Measurements from ENCODE around the gene KIR2DL3. TPM values are rescaled to one million over a fixed set of nuclear protein-coding genes. Genes with fewer than 3 reads are reported as not detected.
"Not testable (repeated sequence)": the region's sequence is repeated elsewhere in the genome, so short reads cannot be mapped to it uniquely, and the experiment has no call there.

Gene KIR2DL3
- total RNA-seq = not detected
- not detected for polyA plus RNA-seq
- long read RNA-seq, donor 1 = 0 reads
- long read RNA-seq, donor 2 = 0 reads

- ATAC-seq; H3K27ac ChIP-seq; H3K4me1 ChIP-seq; H3K27me3 ChIP-seq (ENCODE audit: insufficient read depth in 3 of 3, low read length in 2 of 3); DNase-seq; H3K9me3 ChIP-seq; H3K36me3 ChIP-seq (ENCODE audit: insufficient read depth in 1 of 2, low read depth in 1 of 2); H3K4me3 ChIP-seq: not testable (repeated sequence)
- WGBS, 3 donors = 87 to 90% (median 87%) methylated on average over 14 to 16 of the region's 16 CpGs
- intact Hi-C loops (cut with DNase I) = loop anchor here in 1 of 2 donors (5.0 kb wide), 1 partner anchor 109 kb away; no protein-coding TSS in a partner anchor
Measured at GRCh38 chr19:54738306-54738705, at the start of gene KIR2DL3. Gene KIR2DL3, plus strand, starts transcription at chr19:54738513. Its CDS starts 33 bp downstream, at chr19:54738546.

GRCh38 chr19:54691582-54692297, 46.6 kb upstream of the KIR2DL3 start:
- intact Hi-C loops (cut with DNase I) = no loop called here
- WGBS, 3 donors = 48 to 69% (median 69%) methylated on average over 9 of the region's 9 CpGs
- H3K4me1 ChIP-seq = no peaks in the 10 kb centered on the region
- ATAC-seq (no peak), DNase-seq (no peak)
- peaks cover 4% of the 10 kb centered on the region for H3K9me3 ChIP-seq
- H3K36me3 ChIP-seq (ENCODE audit: insufficient read depth in 1 of 2, low read depth in 1 of 2) = no peaks in the 10 kb centered on the region
- peaks cover 0 to 5% (median 0%) of the 10 kb centered on the region in 3 donors for H3K27me3 ChIP-seq (ENCODE audit: insufficient read depth in 3 of 3, low read length in 2 of 3)
- H3K27ac ChIP-seq = no peak overlapping the region
- no peak overlapping the region for H3K4me3 ChIP-seq
- TF ChIP-seq CTCF (IDR thresholded peaks at IDR 0.05) = no peak

GRCh38 chr19:54692298-54692615, 46.1 kb upstream of the KIR2DL3 start:
- no peaks in the 10 kb centered on the region for H3K36me3 ChIP-seq (ENCODE audit: insufficient read depth in 1 of 2, low read depth in 1 of 2)
- peaks cover 0 to 4% (median 0%) of the 10 kb centered on the region in 3 donors for H3K27me3 ChIP-seq (ENCODE audit: insufficient read depth in 3 of 3, low read length in 2 of 3)
- no peak overlapping the region for H3K4me3 ChIP-seq
- ATAC-seq = no peak
- TF ChIP-seq CTCF (IDR thresholded peaks at IDR 0.05) = no peak
- DNase-seq = no peak
- no peaks in the 10 kb centered on the region for H3K4me1 ChIP-seq
- 63 to 64% (median 64%) methylated on average over 4 of the region's 4 CpGs for WGBS, 3 donors
- intact Hi-C loops (cut with DNase I) = no loop called here
- no peak overlapping the region for H3K27ac ChIP-seq
- H3K9me3 ChIP-seq = peaks cover 4% of the 10 kb centered on the region

DNA sequence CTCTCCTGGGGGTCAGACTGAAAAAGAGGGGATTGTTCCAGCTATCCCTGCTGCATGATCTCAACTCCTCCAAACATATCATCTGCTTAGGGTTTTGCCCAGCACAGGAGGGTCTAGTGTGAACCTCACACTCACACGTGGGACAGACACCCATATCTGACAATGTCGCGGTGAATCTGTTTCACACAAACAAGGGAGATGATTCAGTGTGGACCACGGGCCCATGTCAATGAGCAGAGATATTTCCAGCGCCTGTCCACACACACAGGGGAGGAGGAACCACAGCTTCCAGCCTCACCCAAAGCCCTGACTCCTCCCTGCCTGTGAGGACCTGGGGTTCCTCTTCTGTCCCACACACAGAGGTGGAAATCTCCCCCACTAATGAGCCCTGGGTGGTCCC, 43.7 kb upstream of the KIR2DL3 start:
- 71 to 88% (median 78%) methylated on average over 5 of the region's 5 CpGs for WGBS, 3 donors
- no peaks in the 10 kb centered on the region for H3K36me3 ChIP-seq (ENCODE audit: insufficient read depth in 1 of 2, low read depth in 1 of 2)
- no peaks in the 10 kb centered on the region for H3K27me3 ChIP-seq (ENCODE audit: insufficient read depth in 3 of 3, low read length in 2 of 3)

DNA sequence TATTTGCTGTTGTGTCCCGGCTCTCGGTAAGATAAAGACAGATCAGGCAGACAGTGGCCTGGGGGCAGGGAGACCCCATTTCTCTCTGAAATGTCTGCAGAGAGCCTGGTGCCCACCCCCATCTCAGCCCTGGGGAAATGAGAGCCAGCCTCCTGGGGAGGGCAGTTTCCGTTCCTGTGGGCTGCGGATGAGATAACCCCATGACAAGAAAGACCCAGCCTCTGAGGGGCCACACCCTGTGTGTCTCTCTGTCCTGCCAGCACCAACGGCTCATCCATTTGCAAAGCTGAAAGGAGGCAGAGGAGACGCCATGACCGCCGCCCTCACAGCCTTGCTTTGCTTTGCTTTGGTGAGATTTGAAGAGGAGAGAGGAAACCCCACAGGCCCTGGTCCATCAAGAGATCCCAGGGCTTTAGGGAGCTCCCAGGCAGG, 42.2 kb upstream of the KIR2DL3 start:
- WGBS, 3 donors = 65 to 69% (median 66%) methylated on average over 8 of the region's 8 CpGs
- Histone ChIP-seq H3K27ac (no peak overlapping the region), H3K9me3 (peaks cover 4% of the 10 kb centered on the region), H3K4me3 (no peak overlapping the region), H3K4me1 (no peaks in the 10 kb centered on the region), H3K27me3 (ENCODE audit: insufficient read depth in 3 of 3, low read length in 2 of 3) (no peaks in the 10 kb centered on the region), H3K36me3 (ENCODE audit: insufficient read depth in 1 of 2, low read depth in 1 of 2) (no peaks in the 10 kb centered on the region)
- DNase-seq = no peak
- ATAC-seq = no peak
- intact Hi-C loops (cut with DNase I) = no loop called here
- TF ChIP-seq CTCF (IDR thresholded peaks at IDR 0.05) = no peak

More for the DNA sequence above, 43.7 kb upstream of the KIR2DL3 start:
- no peak overlapping the region for H3K27ac ChIP-seq
- intact Hi-C loops (cut with DNase I) = no loop called here
- no peak for TF ChIP-seq CTCF (IDR thresholded peaks at IDR 0.05)
- no peak for ATAC-seq
- peaks cover 4% of the 10 kb centered on the region for H3K9me3 ChIP-seq
- no peak for DNase-seq
- no peaks in the 10 kb centered on the region for H3K4me1 ChIP-seq
- no peak overlapping the region for H3K4me3 ChIP-seq
